MM.1S (cell line): ENCODE results near the gene MND1.
A peak's percentile ranks its signal among the peaks of the same experiment; 100 is the strongest.

Experiments used
- DNase-seq: peaks from one replicate; pipeline ENCODE4 v3.0.0-alpha.2; 2015
- H2AFZ ChIP-seq: fragments of 300-600 bp; sonication (generic); 2 replicates; pipeline ENCODE4 v1.6.0; 2016; ENCODE audit warnings: antibody characterized with exemption, low read length
- H3F3A ChIP-seq: fragments of 300-600 bp; sonication (generic); 2 replicates; pipeline ENCODE4 v1.6.1; 2016; ENCODE audit warnings: mild to moderate bottlenecking, antibody characterized with exemption, low read length, moderate library complexity, mixed read lengths; ENCODE audit not compliant: insufficient read depth
- H3K27ac ChIP-seq: fragments of 300-600 bp; sonication (generic); 2 replicates; pipeline ENCODE4 v1.5.1; 2016; ENCODE audit warnings: mild to moderate bottlenecking, low read length
- H3K27me3 ChIP-seq: fragments of 300-600 bp; sonication (generic); replicated peaks from 2 replicates; pipeline ENCODE4 v1.6.0; 2016; ENCODE audit warnings: low read length; ENCODE audit not compliant: insufficient read depth
- H3K36me3 ChIP-seq: fragments of 300-600 bp; sonication (generic); replicated peaks from 2 replicates; pipeline ENCODE4 v1.6.1; 2016; ENCODE audit warnings: mild to moderate bottlenecking, low read length, mixed read lengths; ENCODE audit not compliant: insufficient read depth
- H3K4me1 ChIP-seq: fragments of 300-600 bp; sonication (generic); 2 replicates; pipeline ENCODE4 v1.6.1; 2016; ENCODE audit warnings: low read length, mixed read lengths
- H3K4me2 ChIP-seq: fragments of 300-600 bp; sonication (generic); 2 replicates; pipeline ENCODE4 v1.6.0; 2016; ENCODE audit warnings: low read depth, low read length
- H3K4me3 ChIP-seq: fragments of 300-600 bp; sonication (generic); 2 replicates; pipeline ENCODE4 v1.5.1; 2016; ENCODE audit warnings: low read length, mixed read lengths
- H3K79me2 ChIP-seq: fragments of 300-600 bp; sonication (generic); 2 replicates; pipeline ENCODE4 v1.6.1; 2016; ENCODE audit warnings: mixed run types, low read length, mixed read lengths
- H3K9ac ChIP-seq: fragments of 300-600 bp; sonication (generic); 2 replicates; pipeline ENCODE4 v1.6.1; 2016; ENCODE audit warnings: low read length, mixed read lengths
- H3K9me2 ChIP-seq: fragments of 300-600 bp; sonication (generic); replicated peaks from 2 replicates; pipeline ENCODE4 v1.6.1; 2016; ENCODE audit warnings: mild to moderate bottlenecking, low read length, mixed read lengths; ENCODE audit not compliant: insufficient read depth
- H3K9me3 ChIP-seq: fragments of 300-600 bp; sonication (generic); replicated peaks from 2 replicates; pipeline ENCODE4 v1.6.1; 2016; ENCODE audit warnings: mild to moderate bottlenecking, low read length, mixed read lengths; ENCODE audit not compliant: insufficient read depth
- H4K20me1 ChIP-seq: fragments of 300-600 bp; sonication (generic); 2 replicates; pipeline ENCODE4 v1.6.1; 2016; ENCODE audit warnings: mild to moderate bottlenecking, low read length, moderate library complexity, mixed read lengths; ENCODE audit not compliant: insufficient read depth
- EZH2 ChIP-seq: fragments of 300-600 bp; sonication (generic); optimal IDR thresholded peaks from 2 replicates; pipeline ENCODE3; 2017; ENCODE audit warnings: low read depth, mild to moderate bottlenecking, antibody characterized with exemption, low read length, mixed read lengths
- EZH2phosphoT487 ChIP-seq: fragments of 300-600 bp; sonication (generic); IDR thresholded peaks from 2 replicates; pipeline ENCODE4 v1.6.1; 2018; ENCODE audit warnings: antibody characterized with exemption, low read length
- TF ChIP-seq, protein P1 (sequence below): fragments of 300-600 bp; sonication (generic); IDR thresholded peaks from 2 replicates; pipeline ENCODE4 v1.5.1; 2016; ENCODE audit warnings: antibody characterized with exemption, low read length, mixed read lengths

The MND1 gene

GRCh38 chr4:153427363-153428071 lies 83.0 kb downstream of the MND1 start:
- DNase-seq, result no peak
- no peak for TF ChIP-seq EZH2phosphoT487
- no peak for TF ChIP-seq EZH2
- TF ChIP-seq, protein P1, sequence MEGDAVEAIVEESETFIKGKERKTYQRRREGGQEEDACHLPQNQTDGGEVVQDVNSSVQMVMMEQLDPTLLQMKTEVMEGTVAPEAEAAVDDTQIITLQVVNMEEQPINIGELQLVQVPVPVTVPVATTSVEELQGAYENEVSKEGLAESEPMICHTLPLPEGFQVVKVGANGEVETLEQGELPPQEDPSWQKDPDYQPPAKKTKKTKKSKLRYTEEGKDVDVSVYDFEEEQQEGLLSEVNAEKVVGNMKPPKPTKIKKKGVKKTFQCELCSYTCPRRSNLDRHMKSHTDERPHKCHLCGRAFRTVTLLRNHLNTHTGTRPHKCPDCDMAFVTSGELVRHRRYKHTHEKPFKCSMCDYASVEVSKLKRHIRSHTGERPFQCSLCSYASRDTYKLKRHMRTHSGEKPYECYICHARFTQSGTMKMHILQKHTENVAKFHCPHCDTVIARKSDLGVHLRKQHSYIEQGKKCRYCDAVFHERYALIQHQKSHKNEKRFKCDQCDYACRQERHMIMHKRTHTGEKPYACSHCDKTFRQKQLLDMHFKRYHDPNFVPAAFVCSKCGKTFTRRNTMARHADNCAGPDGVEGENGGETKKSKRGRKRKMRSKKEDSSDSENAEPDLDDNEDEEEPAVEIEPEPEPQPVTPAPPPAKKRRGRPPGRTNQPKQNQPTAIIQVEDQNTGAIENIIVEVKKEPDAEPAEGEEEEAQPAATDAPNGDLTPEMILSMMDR, result no peak
- Histone ChIP-seq H3K4me3 (no peak overlapping the region), H3K27me3 (no peaks in the 10 kb centered on the region), H3K4me2 (no peak overlapping the region), H3K27ac (no peak overlapping the region), H3K4me1 (no peaks in the 10 kb centered on the region), H3K9ac (no peak overlapping the region), H3K9me2 (no peaks in the 10 kb centered on the region), H3K36me3 (no peaks in the 10 kb centered on the region), H4K20me1 (no peaks in the 10 kb centered on the region), H3K79me2 (no peaks in the 10 kb centered on the region), H3F3A (no peaks in the 10 kb centered on the region), H3K9me3 (no peaks in the 10 kb centered on the region), H2AFZ (no peak overlapping the region)

DNA sequence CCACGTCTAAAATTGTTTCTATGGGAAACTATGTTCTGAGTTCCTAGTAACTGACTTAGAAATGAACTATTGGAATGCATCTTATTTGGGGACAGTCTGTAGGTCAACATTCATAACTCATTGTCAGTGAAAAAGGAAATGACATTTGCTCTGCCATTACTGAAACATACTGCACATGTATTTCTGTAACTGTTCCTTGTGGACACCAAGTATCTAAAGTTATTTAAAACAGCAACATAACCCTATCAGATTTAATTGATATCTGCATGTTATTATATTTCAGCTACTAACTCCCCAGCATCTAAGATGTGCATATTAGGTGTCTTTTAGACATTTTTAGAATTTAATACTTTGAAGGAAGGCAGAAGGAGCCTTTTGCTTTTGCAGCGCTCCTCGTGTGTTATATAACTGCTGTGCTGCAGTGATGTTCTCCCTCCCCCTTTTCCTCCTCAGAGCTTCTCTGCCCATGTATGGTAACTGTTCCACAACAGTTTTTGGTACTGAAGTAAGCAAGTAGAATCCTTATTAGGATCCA lies 84.5 kb downstream of the MND1 start:
- DNase-seq, result no peak
- peaks cover 5% of the 10 kb centered on the region for H3K4me1 ChIP-seq
- no peaks in the 10 kb centered on the region for H3K79me2 ChIP-seq
- H3K36me3 ChIP-seq, result no peaks in the 10 kb centered on the region
- no peak overlapping the region for H2AFZ ChIP-seq
- H3K4me3 ChIP-seq, result no peak overlapping the region
- H3K9me3 ChIP-seq, result no peaks in the 10 kb centered on the region
- no peaks in the 10 kb centered on the region for H3K9me2 ChIP-seq
- H3K9ac ChIP-seq, result no peak overlapping the region
- H3K4me2 ChIP-seq, result no peak overlapping the region
- peaks cover 9% of the 10 kb centered on the region for H3F3A ChIP-seq
- no peak overlapping the region for H3K27ac ChIP-seq
- TF ChIP-seq, protein P1, result no peak
- TF ChIP-seq EZH2, result no peak
- no peak for TF ChIP-seq EZH2phosphoT487
- H3K27me3 ChIP-seq, result no peaks in the 10 kb centered on the region
- no peaks in the 10 kb centered on the region for H4K20me1 ChIP-seq

GRCh38 chr4:153432965-153433753 lies 88.7 kb downstream of the MND1 start:
- H4K20me1 ChIP-seq, result no peaks in the 10 kb centered on the region
- peak overlapping the region; percentile 48 for H3K4me3 ChIP-seq
- H3K36me3 ChIP-seq, result no peaks in the 10 kb centered on the region
- H3K9ac ChIP-seq, result no peak overlapping the region
- peak overlapping the region; percentile 71 for H3K4me2 ChIP-seq
- peaks cover 11% of the 10 kb centered on the region for H3K4me1 ChIP-seq
- TF ChIP-seq, protein P1, result peak; percentile 90
- no peak for TF ChIP-seq EZH2
- TF ChIP-seq EZH2phosphoT487, result no peak
- peak overlapping the region; percentile 42; the same call in 1 of the 2 replicates for H3K27ac ChIP-seq
- peaks cover 35% of the 10 kb centered on the region for H3K27me3 ChIP-seq
- H2AFZ ChIP-seq, result no peak overlapping the region
- peak; percentile 95 for DNase-seq
- no peaks in the 10 kb centered on the region for H3K9me3 ChIP-seq
- no peaks in the 10 kb centered on the region for H3K79me2 ChIP-seq
- no peaks in the 10 kb centered on the region for H3K9me2 ChIP-seq
- peaks cover 11% of the 10 kb centered on the region for H3F3A ChIP-seq
